ENCODE results near the gene PTPRZ1.

Gene PTPRZ1

DNA sequence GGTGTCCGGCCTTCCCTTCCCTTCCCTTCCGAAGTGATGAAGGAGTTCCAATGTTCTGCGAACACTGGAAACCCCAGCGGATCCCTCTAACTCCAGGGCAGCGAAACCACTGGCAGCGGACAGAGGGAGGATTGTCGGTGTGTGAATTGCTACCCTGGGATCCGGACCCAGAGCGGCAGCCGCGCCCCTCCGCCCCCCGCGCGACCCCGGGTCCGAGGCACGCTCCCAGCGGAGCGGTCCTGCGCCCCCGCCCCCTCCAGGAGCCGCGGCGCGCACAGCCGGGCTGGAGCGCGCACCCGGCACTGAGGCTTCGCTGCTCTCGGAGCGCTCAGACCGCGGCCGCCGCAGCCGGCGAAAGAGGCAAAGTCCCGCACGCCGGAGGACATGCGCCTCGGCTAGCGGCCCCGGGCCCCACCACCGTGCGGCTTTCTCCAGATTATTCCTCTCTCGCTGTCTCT, at the start of gene PTPRZ1:
Gene PTPRZ1, plus strand, starts transcription at position 331 of the 458 bp plus-strand sequence. CDS start 339 bp downstream, outside the sequence.
- no peak for DNase-seq (ENCODE audit: low read depth)

DNA sequence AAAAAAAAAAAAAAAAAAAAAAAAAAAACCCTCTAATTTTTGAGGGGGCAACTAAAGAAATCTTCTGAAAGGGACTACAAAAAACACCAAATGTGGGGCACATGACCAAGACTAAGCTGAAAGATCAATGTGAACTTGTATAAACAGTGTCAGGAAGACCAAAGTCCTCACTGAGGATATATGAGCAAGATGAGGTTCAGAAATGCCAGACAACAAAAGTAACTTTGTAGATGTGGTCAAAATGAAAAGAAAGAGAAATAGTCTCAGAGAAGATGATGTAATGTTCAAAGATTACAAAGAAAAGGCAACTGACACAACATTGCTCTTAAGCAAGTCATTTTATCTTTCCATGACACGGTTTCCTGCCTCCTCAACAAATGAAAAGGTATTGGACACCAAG, 48.7 kb upstream of the PTPRZ1 start:
- no peak for DNase-seq (ENCODE audit: low read depth)

DNA sequence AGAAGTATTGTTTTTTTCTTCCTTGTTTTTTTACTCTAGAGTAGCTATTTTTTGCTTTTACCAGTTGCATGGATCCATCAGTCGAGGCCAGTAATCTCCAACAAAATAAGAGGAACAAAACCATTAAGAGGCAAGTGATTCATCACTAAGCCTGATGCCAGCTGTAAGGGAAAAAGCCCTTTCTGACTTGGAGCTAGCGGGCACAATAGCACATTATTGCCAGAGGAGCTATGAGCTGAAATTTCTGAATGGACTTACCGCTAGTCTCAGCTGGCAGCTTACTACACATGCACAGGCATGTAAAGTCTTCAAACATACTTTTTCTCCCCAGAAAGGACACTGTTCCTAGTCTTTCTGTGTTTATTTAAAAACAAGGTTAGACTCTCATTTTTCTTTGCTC, 41.6 kb upstream of the PTPRZ1 start:
- DNase-seq (ENCODE audit: low read depth) = no peak

DNA sequence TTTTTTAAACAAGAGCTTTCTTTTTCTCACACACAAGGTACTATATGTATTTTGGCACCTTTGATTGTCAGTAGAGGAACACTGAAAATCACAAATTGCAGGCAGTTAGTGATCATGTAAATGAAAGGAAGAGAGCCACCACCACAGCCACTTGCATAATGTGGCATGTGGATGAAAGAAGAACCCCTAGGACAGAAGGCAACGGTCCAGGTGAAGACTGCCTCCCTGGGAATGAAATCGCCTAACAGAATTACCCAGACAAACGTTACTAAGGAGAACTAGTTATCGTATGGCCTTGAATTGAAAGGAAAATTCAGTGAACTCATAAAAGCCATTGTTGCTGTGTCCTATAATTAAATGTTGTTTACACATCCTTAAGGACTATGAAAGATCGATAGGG, 41.2 kb upstream of the PTPRZ1 start:
- DNase-seq (ENCODE audit: low read depth) = no peak

DNA sequence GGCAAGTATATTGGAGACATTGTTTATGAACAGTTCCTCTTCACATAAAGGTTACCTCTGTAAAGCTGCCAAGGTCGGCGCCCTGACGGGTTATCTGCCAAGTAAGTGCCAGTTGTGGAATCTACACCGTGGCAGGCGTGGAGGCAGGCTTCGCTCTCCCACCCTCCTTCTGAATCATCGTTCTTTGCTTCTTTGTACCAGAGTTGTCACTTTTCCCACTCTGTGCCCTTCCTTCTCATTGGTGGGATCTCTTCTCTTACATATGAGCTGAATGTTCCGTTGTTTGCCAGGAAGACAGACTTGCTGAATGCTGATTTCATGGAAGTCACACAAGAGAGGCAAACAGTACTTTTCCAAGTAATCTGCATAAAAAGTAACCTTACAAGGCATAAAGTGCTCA, 40.6 kb upstream of the PTPRZ1 start:
- DNase-seq (ENCODE audit: low read depth) = no peak

DNA sequence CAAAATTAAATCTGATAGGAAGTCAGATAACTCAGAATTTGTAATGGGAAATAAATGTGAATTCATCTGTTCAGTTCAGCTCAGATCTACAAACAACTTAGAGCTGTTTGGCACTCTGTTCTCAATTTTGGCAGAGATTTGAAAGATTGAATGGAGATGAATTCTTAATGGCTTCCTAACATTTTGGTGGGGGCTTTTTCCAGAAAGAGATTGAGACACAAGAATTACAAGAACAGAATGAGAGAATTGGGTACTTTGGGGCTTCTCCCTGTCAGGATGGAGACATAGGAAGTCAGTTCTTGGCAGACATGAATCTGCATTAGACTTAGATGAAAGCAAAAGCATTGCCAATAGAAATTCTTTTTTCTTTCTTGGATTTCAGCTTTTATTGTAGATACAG, 39.0 kb upstream of the PTPRZ1 start:
- DNase-seq (ENCODE audit: low read depth) = no peak

DNA sequence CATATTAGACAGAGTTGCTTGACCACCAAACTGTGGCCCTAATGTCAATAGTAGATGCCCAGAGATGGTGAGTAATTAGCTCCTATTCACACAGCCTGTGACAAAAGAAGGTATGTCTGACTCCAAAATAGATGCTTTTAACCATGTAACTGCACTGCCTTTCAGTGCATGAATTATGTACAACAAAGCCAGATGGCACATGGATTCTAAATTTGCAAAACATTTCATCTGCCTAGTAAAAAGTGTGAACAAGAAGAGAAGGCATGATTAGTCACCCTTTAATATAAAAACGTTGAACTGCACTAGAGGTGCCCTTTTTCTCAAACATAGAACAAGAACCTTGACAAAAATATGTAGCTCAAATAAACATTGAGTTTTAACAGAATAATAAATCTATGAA, 35.5 kb upstream of the PTPRZ1 start:
- DNase-seq (ENCODE audit: low read depth) = no peak

DNA sequence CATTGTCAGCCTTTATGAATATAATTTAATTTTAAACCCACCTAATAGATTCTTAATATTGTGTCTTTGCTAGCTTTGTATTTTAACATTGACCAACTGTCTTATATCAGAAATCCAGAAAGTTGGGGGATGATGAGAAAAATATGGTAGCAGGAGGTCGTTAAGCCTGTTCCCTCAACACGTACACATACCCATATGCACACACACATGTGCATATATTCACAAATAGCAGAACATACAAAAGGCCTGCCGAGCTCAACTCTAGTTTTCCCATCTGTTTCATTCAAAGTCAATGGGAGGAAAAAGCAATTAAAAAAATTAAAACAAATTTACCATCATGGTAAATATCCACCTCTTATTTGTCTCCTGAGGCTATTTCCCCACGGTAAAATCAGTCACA, 25.9 kb upstream of the PTPRZ1 start:
- no peak for DNase-seq (ENCODE audit: low read depth)

DNA sequence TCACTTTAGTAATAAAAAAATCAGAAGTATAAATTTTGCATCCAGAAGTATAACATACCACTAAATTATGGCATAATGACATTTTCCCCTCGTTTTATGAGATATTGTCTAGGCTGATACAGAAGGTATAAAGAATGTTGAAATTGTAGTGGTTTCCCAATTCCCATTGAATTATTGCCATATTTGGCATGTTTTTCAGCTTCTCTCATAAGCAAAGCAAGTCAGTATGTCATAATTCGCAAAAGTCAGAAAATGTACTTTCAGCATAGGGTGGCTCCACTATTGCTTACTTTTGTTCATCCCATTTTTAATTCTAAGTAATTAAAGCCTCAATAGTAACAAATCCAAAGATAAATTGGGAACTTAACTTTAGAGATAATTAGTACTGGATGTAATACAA, 19.7 kb upstream of the PTPRZ1 start:
- DNase-seq (ENCODE audit: low read depth) = no peak

DNA sequence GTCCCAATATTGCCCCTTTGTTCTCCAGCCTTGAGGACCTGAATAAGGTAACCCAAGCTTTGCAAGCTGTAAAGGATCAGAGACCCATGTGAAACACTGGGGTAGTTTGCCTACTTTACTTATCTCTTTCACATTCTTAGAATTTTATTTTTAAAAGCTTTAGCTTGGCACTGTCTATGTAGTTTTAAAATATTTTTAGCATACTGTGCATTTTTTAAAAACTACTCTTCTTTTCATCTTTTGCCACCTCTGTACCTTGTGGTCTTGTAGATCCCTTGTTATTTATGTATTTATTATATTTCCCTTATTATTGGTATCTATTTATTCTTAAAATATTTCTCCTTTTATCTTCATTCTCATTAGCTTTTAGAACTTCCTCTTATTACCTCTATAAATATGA, 12.0 kb upstream of the PTPRZ1 start:
- DNase-seq (ENCODE audit: low read depth) = no peak

DNA sequence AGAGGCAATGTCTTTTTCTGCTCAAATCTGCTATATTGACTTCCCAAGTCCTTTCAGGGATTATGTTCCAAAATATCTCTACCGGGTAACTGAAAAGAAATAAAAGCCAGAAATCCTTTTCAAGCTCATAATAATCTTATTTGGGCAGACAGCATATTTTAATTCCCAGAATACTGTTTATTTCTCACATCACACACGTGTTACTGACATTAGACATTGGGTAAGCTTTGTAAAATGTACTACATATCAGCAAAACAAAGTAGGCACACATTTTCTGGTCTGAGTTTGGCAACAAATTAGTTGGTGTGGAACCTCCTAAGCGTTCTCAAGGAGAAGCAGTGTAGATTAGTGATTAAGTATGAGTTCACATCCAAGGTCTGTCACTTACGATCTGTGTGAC, 10.4 kb upstream of the PTPRZ1 start:
- no peak for DNase-seq (ENCODE audit: low read depth)

DNA sequence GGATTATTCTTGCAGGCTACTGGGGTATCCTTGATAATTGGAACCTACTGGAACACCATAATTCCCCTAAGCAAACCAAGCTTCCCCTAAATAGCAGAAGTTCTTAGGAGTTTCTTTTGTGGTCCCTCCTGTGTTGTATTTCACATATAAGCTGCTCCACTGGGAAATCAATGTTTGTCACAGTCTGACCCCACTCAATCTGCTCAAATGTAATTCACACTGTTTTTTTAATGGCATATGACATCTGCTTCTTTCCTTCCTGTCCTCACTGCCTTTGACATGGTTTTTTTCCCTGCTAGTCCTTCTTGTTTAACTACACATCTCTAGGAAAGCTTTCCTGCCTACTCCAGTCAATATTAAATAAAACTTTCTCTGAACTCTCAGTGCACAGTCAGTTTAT, 1.8 kb upstream of the PTPRZ1 start:
- DNase-seq (ENCODE audit: low read depth) = no peak

DNA sequence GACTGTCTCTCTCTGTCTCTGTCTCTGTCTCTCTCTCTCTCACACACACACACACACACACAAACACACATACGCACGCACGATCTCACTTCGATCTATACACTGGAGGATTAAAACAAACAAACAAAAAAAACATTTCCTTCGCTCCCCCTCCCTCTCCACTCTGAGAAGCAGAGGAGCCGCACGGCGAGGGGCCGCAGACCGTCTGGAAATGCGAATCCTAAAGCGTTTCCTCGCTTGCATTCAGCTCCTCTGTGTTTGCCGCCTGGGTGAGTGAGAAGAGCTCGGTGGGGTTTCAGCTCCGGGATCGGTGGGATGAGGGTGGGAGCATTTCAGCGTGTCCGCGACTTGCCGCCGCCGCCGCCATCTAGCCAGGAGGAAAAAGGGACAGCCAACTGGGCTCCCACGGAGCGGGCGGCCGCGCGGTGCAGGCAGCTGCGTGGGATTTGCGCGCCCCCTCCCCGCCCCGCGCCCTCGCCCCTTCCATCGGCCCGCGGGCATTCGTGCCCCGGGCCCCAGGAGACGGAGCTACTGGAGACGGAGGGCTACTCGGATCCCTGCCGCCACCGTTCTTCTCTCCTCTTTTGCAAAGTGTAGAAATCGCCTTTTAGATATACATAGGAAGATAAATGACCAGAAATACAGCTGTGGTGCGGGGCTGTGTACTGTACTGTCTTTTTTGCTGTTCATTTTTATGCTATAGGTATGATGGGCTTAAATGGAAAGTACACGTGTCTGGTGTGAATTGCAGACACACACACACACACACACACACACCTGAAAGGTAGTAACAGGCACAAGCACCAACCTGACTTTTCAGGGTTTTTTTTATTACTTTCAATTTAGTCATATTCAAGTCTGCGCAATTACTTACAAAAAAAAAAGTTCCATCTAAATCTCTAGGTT, 581 bp downstream of the PTPRZ1 start:
- DNase-seq (ENCODE audit: low read depth) = no peak

DNA sequence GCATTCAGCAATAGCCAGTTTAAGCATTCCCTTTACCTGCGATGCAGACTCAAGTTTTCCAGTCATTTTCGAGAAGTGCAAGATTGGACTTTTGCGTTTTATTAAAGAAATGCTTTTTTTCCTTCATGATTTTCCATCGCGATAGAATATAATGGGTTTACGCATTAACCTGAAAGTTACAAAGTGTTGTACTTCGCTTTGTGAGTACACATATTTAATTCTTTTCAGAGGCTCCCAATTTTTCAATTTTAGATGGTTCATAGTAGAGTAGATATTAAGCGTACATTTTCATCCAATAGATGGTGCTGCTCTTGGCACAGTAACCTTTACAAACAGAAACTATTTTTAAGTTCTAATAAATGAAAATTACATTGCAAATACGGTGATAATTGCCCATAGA, 1.3 kb downstream of the PTPRZ1 start:
- DNase-seq (ENCODE audit: low read depth) = no peak

DNA sequence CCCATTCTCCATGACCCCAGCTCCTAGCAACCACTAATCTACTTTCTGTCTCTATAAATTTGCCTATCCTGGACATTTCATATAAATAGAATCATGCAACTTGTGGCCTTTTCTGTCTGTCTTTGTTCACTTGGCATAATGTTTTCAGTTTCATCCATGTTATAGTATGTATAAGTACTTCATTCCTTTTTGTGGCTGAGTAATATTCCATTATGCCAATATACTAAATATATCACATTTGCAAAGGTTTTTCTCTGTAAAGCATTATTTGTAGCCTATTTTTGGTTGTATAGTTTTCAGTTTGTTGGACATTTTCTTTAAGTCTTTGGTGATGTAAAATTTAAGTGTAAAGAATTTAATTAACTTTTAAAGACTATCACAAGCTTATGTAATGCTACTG, 2.2 kb downstream of the PTPRZ1 start:
- no peak for DNase-seq (ENCODE audit: low read depth)

DNA sequence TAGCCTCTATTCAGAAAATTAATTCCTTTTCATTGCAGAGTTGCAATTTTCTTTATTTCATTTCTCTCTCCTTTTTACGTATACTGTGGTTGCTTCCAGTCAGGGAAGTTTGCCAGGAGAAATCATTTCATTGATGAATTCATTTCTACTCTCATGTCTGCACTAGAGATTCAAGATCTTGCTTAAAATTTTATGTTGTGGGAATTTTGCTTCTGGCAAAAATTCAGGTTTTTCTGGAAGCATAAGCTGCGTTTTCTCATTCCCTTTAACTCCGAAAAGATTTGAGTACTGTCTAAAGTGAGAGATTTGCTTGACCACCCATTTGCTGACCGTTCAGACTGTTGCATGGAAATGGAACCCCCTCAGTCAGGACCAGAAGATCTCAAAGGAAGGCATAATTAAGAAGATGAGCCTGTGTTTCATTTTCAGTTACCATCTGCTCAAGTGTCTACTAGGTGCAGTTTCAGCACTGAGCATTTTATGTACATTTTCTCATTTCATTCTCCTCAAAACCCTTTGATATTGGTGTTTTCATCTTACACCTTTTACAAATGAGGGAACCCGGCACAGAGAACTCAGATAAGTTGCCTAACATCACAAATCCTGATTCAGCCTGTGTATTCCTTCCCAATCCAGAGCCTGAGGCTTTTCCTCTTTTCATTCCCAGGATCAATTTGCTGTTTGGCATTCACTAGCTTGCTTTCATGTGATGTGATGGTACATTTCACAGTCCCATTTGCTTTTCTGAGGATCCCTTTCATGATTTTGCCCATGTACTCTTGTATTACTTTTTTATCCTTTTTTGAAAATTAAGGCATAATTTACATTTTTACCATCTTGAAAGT, 3.9 kb downstream of the PTPRZ1 start:
- no peak for DNase-seq (ENCODE audit: low read depth)

DNA sequence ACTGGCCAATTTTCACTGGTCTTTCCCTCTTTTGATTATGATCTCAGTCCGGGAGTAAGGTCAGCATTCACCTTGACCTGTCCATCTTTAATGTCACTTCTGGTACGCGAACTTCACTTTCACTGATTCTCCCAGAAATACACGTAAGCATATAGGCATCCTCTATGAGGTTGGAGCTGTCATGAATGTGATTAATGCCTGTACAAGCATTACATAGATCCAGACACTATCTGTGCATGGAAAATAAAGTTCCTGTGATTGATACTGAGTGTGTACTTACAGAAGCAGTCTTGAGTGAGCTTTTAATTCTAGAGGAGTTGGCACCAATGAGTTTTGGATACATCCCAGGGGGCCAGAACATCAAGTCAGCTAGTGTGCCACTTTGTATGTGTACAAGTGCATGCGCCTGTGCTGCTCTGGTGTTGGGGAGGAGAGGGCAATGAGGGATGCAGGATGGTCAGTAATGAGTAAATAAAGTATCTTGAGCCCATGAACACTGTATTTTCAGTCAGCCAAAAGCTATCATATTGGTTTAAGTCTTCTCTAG, 6.0 kb downstream of the PTPRZ1 start:
- DNase-seq (ENCODE audit: low read depth) = no peak

DNA sequence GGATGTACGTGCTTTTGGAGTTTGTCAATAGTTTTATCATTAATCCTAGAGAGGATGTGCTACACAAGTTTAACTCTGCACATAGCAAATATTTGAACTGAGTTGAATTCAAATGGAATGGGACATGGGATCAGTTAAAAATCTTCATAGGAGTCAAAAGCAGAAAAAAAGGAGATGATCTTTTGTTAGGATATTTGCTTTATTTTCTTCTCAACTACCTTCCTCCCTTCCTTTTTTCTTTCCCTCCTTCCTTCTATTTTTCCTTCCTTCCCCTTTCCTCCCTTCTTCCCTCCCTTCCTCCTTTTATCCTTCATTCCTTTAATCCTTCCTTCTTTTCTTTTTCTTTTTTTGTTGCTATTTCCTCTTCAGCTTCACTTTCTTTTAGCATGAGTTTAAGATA, 6.6 kb downstream of the PTPRZ1 start:
- DNase-seq (ENCODE audit: low read depth) = no peak

DNA sequence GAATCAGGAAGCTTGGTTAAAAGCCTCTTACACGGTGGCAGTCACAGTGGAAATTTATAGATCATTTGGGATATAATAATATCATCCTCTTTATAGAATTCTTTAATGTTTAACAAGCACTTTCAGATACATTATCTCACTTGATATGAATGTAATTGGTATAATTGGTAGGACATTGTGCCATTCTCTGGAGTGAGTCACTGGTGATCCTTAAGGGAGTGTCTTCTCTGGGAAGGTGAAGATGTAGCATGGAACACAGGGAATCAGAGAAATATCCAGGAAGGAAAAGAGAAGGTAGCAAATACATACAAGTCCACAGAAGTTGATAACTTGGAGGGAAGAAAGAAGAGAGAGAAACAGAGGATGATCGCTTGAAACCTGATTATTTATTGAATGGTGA, 9.8 kb downstream of the PTPRZ1 start:
- DNase-seq (ENCODE audit: low read depth) = no peak

DNA sequence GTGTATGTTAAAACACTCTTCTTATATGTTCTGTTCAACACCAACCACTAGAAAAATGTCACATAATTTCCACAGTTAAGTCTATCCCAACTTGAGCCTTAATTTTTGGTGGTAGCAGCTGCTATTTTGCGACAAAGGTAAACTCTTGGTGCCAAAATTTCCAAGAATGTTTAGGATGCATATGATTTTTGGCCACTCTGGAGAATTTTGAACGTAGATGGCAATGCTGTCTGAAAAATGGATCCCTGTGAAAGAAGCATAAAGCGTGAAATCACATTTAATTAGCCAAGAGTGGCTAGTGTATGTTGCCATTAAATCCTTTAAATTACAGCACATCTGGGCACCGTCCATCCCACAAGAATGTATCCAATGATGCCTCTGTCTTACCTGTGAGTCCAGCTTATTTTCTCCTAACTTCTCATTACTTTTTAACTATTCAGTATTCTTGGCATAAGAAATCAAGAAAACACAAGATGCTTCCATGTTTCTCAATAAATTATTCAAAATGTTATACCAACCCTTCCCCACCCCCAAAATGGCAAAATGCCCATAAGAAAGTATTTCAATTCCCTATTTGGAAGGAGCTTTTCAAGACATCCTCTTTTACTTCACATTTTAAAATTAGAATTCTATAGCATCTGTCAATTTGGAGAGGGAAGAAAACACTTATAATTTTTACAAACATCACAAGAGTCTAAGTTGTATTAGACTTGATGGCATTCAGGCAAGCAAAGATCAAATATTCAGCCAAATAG, 12.4 kb downstream of the PTPRZ1 start:
- no peak for DNase-seq (ENCODE audit: low read depth)

DNA sequence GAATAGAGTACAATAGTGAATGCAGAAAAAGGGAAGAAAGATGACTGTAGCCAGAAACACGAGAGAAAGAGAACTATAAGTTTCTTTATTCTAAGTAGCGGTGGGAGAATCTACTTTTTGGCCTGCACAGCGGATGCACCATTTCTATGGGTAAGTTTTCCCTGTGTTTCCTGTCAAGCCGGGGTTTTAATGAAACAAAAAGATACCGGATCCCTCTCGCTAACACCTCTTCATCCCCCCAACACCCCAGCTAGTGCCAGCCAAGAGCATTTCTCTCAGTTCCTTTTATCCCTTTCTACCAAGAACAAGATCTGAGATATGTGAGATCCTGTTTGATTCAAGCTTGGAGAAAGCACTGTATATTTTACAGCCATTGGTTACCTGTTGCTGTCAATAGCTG, 14.7 kb downstream of the PTPRZ1 start:
- DNase-seq (ENCODE audit: low read depth) = no peak

DNA sequence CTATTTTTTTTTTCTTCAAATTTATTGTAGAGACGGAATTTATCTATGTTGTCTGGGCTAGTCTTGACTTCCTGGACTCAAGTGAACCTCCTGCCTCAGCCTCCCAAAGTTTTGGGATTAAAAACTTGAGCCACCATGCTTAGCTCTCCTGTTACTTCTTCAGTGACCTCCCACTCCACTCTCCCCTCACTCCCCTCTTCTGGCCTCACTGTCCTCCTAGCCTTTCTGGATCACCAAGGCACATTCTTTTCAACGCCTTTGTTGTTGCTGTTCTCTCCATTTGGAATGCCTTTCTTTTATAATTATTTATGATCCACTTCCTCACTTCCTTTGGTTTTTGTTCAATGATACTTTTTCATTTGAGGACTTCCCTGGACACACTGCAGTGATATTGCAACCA, 17.9 kb downstream of the PTPRZ1 start:
- DNase-seq (ENCODE audit: low read depth) = no peak
